GM21723 (cell line): ENCODE measurements around the gene TCF12.
"Not testable (repeated sequence)": the region's sequence is repeated elsewhere in the genome, so short reads cannot be mapped to it uniquely, and the experiment has no call there.

Experiments used
- ATAC-seq: cut with Tn5 transposase; IDR thresholded peaks from one replicate; pipeline ENCODE4 v1.9.1; 2021; ENCODE audit warnings: mild to moderate bottlenecking, moderate library complexity; ENCODE audit not compliant: unreplicated experiment

Gene TCF12

GRCh38 chr15:56913670-56914069 is 4.8 kb upstream of the TCF12 start:
- no peak for ATAC-seq

GRCh38 chr15:56915888-56916287 is 2.6 kb upstream of the TCF12 start:
- ATAC-seq = no peak

GRCh38 chr15:56916825-56917477 is 1.5 kb upstream of the TCF12 start:
- ATAC-seq = no peak

- no peak for ATAC-seq
Measured at GRCh38 chr15:56917652-56918045, 795 bp upstream of the TCF12 start.

- peak; percentile 33 for ATAC-seq
Measured at GRCh38 chr15:56919031-56919608, 676 bp downstream of the TCF12 start.

GRCh38 chr15:56919609-56920366 is 1.3 kb downstream of the TCF12 start:
- ATAC-seq = peak; percentile 12

- no peak for ATAC-seq
Measured at GRCh38 chr15:56920367-56920627, 1.9 kb downstream of the TCF12 start.

GRCh38 chr15:56923174-56923591 is 4.7 kb downstream of the TCF12 start:
- no peak for ATAC-seq

- no peak for ATAC-seq
Measured at GRCh38 chr15:56927816-56928215, 9.4 kb downstream of the TCF12 start.

- ATAC-seq = no peak
Measured at GRCh38 chr15:56929399-56929798, 11.0 kb downstream of the TCF12 start.

- no peak for ATAC-seq
Measured at GRCh38 chr15:56929933-56930332, 11.5 kb downstream of the TCF12 start.

GRCh38 chr15:56930669-56931313 is 12.3 kb downstream of the TCF12 start:
- ATAC-seq = no peak

GRCh38 chr15:56931639-56932508 is 13.4 kb downstream of the TCF12 start:
- no peak for ATAC-seq

GRCh38 chr15:56932509-56932868 is 14.0 kb downstream of the TCF12 start:
- ATAC-seq = not testable (repeated sequence)

- ATAC-seq = no peak
Measured at GRCh38 chr15:56933410-56933809, 15.0 kb downstream of the TCF12 start.

- no peak for ATAC-seq
Measured at GRCh38 chr15:56933811-56934210, 15.4 kb downstream of the TCF12 start.

- ATAC-seq = no peak
Measured at GRCh38 chr15:56934269-56934668, 15.8 kb downstream of the TCF12 start.

GRCh38 chr15:56936929-56937328 is 18.5 kb downstream of the TCF12 start:
- no peak for ATAC-seq

- ATAC-seq = no peak
Measured at GRCh38 chr15:56939257-56939656, 20.8 kb downstream of the TCF12 start.

- no peak for ATAC-seq
Measured at GRCh38 chr15:56940388-56940787, 21.9 kb downstream of the TCF12 start.

GRCh38 chr15:56942118-56942517 is 23.7 kb downstream of the TCF12 start:
- ATAC-seq = no peak
